Prostate gland (tissue), 2 donors: Measurements from ENCODE around the gene ATP2C2. TPM values are rescaled to one million over a fixed set of nuclear protein-coding genes. Genes with fewer than 3 reads are reported as not detected.

ENCODE experiments used
- DNase-seq: peaks from one replicate; pipeline ENCODE4 v3.0.0-alpha.2; 2019; ENCODE audit warnings: low spot score
- H3K27ac ChIP-seq, 2 donors: fragments of 200-600 bp; sonication (generic); 2 replicates each; pipeline ENCODE4 v1.5.1; 2017 to 2019
- H3K27me3 ChIP-seq: fragments of 200-600 bp; sonication (generic); replicated peaks from 2 replicates; pipeline ENCODE4 v1.5.1; 2019; ENCODE audit not compliant: insufficient read depth
- H3K36me3 ChIP-seq, 2 donors: fragments of 200-600 bp; sonication (generic); 1 replicate in 1 of 2; 2 replicates in 1 of 2; pipeline versions ENCODE4 v1.5.1 to v1.8.1; 2017 to 2019
- H3K4me1 ChIP-seq: fragments of 200-600 bp; sonication (generic); replicated peaks from 2 replicates; pipeline ENCODE4 v1.5.1; 2019
- H3K4me3 ChIP-seq, 2 donors: fragments of 200-600 bp; sonication (generic); 2 replicates each; pipeline ENCODE4 v1.5.1; 2017 to 2019
- H3K9me3 ChIP-seq: fragments of 200-600 bp; sonication (generic); 2 replicates; pipeline ENCODE4 v1.5.1; 2017
- POLR2A ChIP-seq: fragments of 450-650 bp; IDR thresholded peaks from one replicate; pipeline ENCODE4 v1.6.1; 2016; ENCODE audit warnings: antibody characterized with exemption, mild to moderate bottlenecking
- POLR2AphosphoS5 ChIP-seq: sonication (generic); formaldehyde crosslinking; IDR thresholded peaks from one replicate; pipeline ENCODE4 v1.6.1; 2017; ENCODE audit warnings: antibody characterized with exemption
- WGBS: methylation state at CpG from one replicate; pipeline ENCODE4 v1.1.5; 2018; 5-methylcytosine and 5-hydroxymethylcytosine counted together
- intact Hi-C: fragments of 100-400 bp; cut with DNase I; formaldehyde crosslinking; loops from one replicate; pipeline ENCODE4 v1.14.2; 2022
- total RNA-seq, 2 donors: library from RNA; depleted of rRNA; stranded (reverse); fragments of >200 nt; gene quantifications; one replicate each; pipeline ENCODE4 v1.1.0, GENCODE V29; 2016
- TF ChIP-seq, protein P1 (sequence below), 4 experiments: fragments of 200-600 bp in 2 of 4; fragments of 450-650 bp in 2 of 4; sonication (generic) in 2 of 4; IDR thresholded peaks; 1 replicate in 3 of 4; 2 replicates in 1 of 4; pipeline ENCODE4 v1.5.1; 2016 to 2019; ENCODE audit warnings: antibody characterized with exemption in 4 of 4, mild to moderate bottlenecking in 2 of 4, moderate library complexity in 2 of 4

Gene ATP2C2
- total RNA-seq, 2 donors from 2014 or later: 43.7 to 56.1 TPM

DNA sequence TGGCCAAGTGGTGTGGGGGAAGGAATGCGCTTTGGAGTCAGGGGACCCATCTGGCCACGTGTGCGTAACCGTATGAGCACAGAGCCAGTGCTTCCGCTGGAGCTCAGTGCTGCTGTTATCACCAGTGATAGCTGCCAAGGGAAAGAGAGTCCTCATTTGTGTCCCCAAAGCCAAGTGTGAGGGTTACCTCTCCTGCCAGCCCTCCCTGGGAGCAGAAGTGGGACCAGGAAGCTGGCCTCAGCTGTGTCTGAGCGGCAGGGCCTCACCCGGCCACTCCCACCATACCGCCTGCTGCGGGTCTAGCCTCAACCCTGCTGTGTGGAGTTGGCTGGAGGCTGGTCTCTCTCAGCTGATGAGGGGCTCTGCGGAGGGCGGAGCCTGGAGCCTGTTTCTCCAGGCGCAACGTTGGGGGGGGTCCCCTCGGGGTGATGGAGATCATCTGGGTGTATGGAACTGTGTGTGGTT is 91.6 kb downstream of the ATP2C2 start:
- WGBS: 76% methylated on average over 14 of the region's 14 CpGs
- Histone ChIP-seq H3K27me3 (no peaks in the 10 kb centered on the region), H3K27ac (no peak overlapping the region), H3K4me3 (no peak overlapping the region), H3K36me3 (no peaks in the 10 kb centered on the region), H3K4me1 (no peaks in the 10 kb centered on the region), H3K9me3 (no peaks in the 10 kb centered on the region)
- intact Hi-C loops: no loop called here
- TF ChIP-seq, protein P1, sequence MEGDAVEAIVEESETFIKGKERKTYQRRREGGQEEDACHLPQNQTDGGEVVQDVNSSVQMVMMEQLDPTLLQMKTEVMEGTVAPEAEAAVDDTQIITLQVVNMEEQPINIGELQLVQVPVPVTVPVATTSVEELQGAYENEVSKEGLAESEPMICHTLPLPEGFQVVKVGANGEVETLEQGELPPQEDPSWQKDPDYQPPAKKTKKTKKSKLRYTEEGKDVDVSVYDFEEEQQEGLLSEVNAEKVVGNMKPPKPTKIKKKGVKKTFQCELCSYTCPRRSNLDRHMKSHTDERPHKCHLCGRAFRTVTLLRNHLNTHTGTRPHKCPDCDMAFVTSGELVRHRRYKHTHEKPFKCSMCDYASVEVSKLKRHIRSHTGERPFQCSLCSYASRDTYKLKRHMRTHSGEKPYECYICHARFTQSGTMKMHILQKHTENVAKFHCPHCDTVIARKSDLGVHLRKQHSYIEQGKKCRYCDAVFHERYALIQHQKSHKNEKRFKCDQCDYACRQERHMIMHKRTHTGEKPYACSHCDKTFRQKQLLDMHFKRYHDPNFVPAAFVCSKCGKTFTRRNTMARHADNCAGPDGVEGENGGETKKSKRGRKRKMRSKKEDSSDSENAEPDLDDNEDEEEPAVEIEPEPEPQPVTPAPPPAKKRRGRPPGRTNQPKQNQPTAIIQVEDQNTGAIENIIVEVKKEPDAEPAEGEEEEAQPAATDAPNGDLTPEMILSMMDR (IDR thresholded peaks at IDR 0.05): no peak
- TF ChIP-seq POLR2A: no peak
- no peak for TF ChIP-seq POLR2AphosphoS5
- no peak for DNase-seq

DNA sequence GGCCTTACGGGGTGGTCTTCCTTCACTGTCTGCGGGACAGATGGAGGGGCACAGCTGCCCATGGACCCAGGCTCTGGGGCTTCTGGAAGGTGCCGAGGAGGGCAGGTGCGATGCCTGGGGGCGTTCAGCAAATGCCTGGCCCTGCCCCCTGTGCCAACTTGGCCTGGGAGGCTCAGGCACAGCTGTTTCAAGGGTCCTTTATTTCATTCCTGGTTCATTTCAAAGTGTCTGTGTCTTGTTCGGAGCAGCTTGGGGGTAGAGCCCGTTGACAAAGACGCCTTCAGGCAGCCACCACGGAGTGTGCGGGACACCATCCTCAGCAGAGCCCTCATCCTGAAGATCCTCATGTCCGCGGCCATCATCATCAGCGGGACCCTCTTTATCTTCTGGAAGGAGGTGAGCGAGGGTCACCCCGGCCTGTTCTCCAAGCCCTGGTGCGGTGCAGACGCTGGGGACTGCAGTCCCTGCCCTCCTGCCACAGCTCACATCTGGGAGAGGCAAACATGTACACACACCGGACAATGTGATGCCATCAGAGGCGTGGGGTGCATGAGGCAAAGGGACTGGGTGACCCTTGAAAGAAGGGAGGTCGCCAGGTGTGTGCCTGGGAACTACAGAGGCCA is 92.2 kb downstream of the ATP2C2 start:
- intact Hi-C loops: no loop called here
- H3K9me3 ChIP-seq: no peaks in the 10 kb centered on the region
- no peaks in the 10 kb centered on the region for H3K4me1 ChIP-seq
- H3K27me3 ChIP-seq: no peaks in the 10 kb centered on the region
- WGBS: 73% methylated on average over 18 of the region's 20 CpGs
- TF ChIP-seq POLR2A (no peak), POLR2AphosphoS5 (no peak)
- TF ChIP-seq, protein P1 (IDR thresholded peaks at IDR 0.05): no peak
- no peak overlapping the region for H3K4me3 ChIP-seq
- no peak overlapping the region for H3K27ac ChIP-seq
- no peaks in the 10 kb centered on the region for H3K36me3 ChIP-seq
- DNase-seq: no peak

- Histone ChIP-seq H3K4me1 (no peaks in the 10 kb centered on the region), H3K36me3 (no peaks in the 10 kb centered on the region), H3K27me3 (no peaks in the 10 kb centered on the region), H3K9me3 (no peaks in the 10 kb centered on the region), H3K4me3 (no peak overlapping the region), H3K27ac (no peak overlapping the region)
- WGBS: 67% methylated on average over 8 of the region's 8 CpGs
- TF ChIP-seq, protein P1 (IDR thresholded peaks at IDR 0.05): no peak
- no peak for TF ChIP-seq POLR2A
- TF ChIP-seq POLR2AphosphoS5: no peak
- DNase-seq: no peak
- intact Hi-C loops: no loop called here
Measured at GRCh38 chr16:84461029-84461412, 92.7 kb downstream of the ATP2C2 start.

GRCh38 chr16:84461413-84462295 is 93.3 kb downstream of the ATP2C2 start:
- Histone ChIP-seq H3K36me3 (no peaks in the 10 kb centered on the region), H3K4me1 (no peaks in the 10 kb centered on the region), H3K9me3 (no peaks in the 10 kb centered on the region), H3K27me3 (no peaks in the 10 kb centered on the region), H3K27ac (no peak overlapping the region), H3K4me3 (no peak overlapping the region)
- TF ChIP-seq POLR2A (no peak), POLR2AphosphoS5 (no peak)
- TF ChIP-seq, protein P1 (IDR thresholded peaks at IDR 0.05): no peak
- intact Hi-C loops: no loop called here
- 87% methylated on average over 22 of the region's 30 CpGs for WGBS
- no peak for DNase-seq
